ENCODE measurements around the gene RTN4RL1. TPM values are rescaled to one million over a fixed set of nuclear protein-coding genes. Genes with fewer than 3 reads are reported as not detected.

Gene RTN4RL1
- total RNA-seq, 1 donor = 0.43 TPM

DNA sequence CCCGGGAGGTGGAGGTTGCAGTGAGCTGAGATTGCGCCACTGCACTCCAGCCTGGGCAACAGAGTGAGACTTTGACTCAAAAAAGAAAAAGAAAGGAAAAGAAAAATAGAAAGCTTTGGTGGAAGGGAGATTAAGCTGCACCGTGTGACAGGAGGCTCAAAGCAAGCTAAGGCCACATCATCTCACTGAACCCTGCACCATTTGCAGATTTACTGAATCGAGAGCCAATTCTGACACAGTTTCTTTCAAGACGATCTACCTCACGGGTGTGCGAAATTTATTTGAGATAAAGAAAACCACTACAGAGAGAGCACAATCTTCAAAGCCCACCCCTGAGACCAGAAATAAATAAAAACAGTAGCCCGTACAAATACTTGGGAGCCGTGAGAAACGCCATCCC is 49.6 kb downstream of the RTN4RL1 start:
- no peak overlapping the region for H3K4me3 ChIP-seq (ENCODE audit: low read depth, low read length)
- TF ChIP-seq, protein P1, sequence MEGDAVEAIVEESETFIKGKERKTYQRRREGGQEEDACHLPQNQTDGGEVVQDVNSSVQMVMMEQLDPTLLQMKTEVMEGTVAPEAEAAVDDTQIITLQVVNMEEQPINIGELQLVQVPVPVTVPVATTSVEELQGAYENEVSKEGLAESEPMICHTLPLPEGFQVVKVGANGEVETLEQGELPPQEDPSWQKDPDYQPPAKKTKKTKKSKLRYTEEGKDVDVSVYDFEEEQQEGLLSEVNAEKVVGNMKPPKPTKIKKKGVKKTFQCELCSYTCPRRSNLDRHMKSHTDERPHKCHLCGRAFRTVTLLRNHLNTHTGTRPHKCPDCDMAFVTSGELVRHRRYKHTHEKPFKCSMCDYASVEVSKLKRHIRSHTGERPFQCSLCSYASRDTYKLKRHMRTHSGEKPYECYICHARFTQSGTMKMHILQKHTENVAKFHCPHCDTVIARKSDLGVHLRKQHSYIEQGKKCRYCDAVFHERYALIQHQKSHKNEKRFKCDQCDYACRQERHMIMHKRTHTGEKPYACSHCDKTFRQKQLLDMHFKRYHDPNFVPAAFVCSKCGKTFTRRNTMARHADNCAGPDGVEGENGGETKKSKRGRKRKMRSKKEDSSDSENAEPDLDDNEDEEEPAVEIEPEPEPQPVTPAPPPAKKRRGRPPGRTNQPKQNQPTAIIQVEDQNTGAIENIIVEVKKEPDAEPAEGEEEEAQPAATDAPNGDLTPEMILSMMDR (IDR thresholded peaks at IDR 0.05; ENCODE audit: insufficient read depth, low read depth, low read length) = no peak
- no peak for DNase-seq (ENCODE audit: low read depth)

DNA sequence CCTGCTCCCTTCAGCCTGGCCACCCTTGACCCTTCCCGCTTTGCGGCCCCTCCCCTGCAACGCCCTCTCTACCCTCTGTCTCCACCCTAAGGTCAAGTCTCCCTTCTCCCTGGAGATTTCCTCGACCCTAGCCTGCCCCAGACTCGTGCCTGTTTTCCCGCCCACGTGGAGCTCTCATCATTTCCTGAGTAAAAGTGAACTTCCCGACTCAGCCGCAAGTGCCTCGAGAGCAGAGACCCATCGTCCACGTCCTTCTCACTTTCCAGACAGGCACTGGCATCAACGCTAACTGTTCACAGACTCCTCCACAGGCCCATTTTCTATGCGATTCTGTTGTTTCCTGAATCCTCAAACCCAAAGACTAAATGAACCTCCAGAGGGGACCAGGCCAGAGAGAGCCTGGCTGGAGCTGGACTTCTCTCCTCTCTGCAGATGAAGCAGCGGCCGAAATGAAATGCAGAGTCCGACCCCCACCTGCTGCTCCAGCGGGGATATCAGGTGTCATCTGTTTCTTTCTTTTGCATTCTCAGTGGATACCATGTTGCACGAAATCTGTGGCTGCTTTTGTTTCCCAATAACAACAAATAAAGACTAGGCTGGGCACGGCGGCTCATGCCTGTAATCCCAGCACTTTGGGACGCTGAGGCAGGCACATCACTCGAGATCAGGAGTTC is 52.5 kb downstream of the RTN4RL1 start:
- H3K4me3 ChIP-seq (ENCODE audit: low read depth, low read length) = no peak overlapping the region
- DNase-seq (ENCODE audit: low read depth) = peak; percentile 6
- TF ChIP-seq, protein P1 (IDR thresholded peaks at IDR 0.05; ENCODE audit: insufficient read depth, low read depth, low read length) = no peak

DNA sequence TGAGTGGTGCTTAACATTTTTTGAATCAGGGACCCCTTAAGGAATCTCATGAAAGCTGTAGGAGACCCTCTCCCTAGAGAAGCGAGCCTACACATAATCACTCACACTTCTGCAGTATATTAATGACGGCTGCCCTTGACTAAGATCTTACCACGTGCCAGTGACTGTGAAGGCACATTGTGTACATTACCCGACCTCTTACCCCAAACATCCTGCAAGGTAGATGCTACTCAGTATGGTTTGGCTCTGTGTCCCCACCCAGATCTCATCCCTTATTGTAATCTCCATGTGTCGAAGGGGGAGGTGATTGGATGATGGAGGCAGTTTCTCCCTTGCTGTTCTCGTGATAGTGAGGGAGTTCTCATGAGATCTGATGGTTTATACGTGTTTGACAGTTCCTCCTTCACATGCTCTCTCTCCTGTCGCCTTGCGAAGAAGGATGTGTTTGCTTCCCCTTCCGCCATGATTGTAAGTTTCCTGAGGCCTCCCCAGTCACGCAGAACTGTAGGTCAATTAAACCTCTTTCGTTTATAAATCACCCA is 54.2 kb downstream of the RTN4RL1 start:
- no peak for DNase-seq (ENCODE audit: low read depth)
- no peak overlapping the region for H3K4me3 ChIP-seq (ENCODE audit: low read depth, low read length)
- TF ChIP-seq, protein P1 (IDR thresholded peaks at IDR 0.05; ENCODE audit: insufficient read depth, low read depth, low read length) = no peak

DNA sequence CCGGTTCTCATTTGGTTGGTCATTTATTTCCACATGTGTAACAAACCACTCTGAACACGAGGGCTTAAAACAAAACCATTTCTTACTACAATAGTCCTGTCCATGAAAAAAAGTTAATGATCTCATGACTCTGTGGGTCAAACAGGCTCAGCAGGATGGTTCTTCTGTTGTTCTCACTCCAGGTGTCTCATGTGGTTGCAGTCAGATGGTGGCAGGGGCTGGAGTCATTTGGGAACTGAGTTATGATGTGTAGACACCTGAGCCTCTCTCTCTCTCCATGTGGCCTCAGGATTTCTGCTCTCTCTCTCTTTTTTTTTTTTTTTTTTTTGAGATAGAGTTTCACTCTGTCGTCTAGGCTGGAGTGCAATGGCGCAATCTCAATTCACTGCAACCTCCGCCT is 55.4 kb downstream of the RTN4RL1 start:
- TF ChIP-seq, protein P1 (IDR thresholded peaks at IDR 0.05; ENCODE audit: insufficient read depth, low read depth, low read length) = no peak
- no peak for DNase-seq (ENCODE audit: low read depth)
- H3K4me3 ChIP-seq (ENCODE audit: low read depth, low read length) = no peak overlapping the region

- no peak for DNase-seq (ENCODE audit: low read depth)
- TF ChIP-seq, protein P1 (IDR thresholded peaks at IDR 0.05; ENCODE audit: insufficient read depth, low read depth, low read length) = no peak
- no peak overlapping the region for H3K4me3 ChIP-seq (ENCODE audit: low read depth, low read length)
Measured at GRCh38 chr17:1967213-1967612, 57.9 kb downstream of the RTN4RL1 start.

DNA sequence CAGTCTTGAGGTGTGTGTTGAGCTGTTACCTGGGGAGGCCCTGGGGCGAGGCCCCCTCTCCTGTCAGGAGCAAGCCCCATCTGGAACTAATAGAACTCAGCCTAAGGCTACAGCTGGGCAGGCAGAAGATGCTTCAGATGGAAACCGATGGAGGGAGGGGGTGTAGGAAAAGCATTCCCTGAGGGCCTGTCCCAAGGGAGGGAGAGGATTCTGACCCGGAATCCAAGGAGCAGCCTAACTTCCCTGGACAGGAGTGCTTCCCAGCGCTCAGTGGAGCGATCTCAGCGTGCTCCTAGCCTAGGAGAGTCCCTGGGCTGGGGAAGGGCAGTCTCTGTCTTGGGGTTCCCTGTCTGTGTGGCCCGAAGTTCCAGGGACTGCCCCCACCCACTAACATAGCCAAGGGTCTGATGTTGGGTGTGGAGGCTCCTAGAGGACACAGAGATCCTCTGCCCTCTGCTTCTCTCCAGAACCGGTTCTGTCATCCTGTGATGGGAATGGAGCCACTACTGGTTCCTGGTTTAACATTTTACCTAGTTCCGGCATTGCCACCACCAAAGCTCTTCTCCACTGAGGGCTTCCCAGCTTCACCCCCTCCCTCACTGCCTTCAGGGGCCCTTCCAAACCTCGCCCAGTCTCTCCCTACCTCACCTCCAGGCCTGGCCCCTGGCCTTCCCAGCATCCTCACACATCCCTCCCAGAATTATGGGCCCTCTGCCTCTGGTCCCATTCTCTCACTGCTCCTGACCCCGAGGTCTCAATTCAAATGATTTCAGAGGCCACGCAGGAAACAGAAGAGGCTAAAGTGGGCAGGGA is 58.7 kb downstream of the RTN4RL1 start:
- DNase-seq (ENCODE audit: low read depth) = no peak
- H3K4me3 ChIP-seq (ENCODE audit: low read depth, low read length) = no peak overlapping the region
- TF ChIP-seq, protein P1 (IDR thresholded peaks at IDR 0.05; ENCODE audit: insufficient read depth, low read depth, low read length) = no peak
